ENCODE data around the gene KCNK7. TPM values are rescaled to one million over a fixed set of nuclear protein-coding genes. Genes with fewer than 3 reads are reported as not detected.

The KCNK7 gene
- total RNA-seq, 1 experiment from 2014 or later: 1.8 TPM

DNA sequence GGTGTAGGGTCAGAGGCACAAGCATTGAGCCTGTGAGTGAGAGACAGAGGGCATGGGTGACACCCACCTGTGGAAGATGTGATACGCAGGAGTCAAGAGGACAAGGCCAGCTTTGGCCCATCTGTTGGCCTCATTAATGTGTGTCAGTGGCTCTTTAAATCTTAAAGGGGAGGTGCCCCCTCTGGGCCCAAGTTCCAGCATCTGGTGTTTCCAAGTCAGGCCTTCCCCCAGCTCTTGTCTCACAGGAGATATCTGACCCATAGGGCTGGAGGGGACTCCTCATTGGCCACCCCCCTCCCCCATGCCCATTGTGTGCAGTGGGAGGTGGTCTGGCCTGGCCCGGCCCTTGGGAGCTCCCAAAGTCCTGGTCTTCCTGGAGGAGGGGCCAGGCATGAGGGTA lies 8.9 kb downstream of the KCNK7 start:
- Histone ChIP-seq H3K4ac (ENCODE audit: low read depth, low read length) (no peak overlapping the region), H3K9me3 (ENCODE audit: control insufficient read depth, low read depth, low read length) (no peaks in the 10 kb centered on the region), H3K27ac (ENCODE audit: insufficient read length, low read depth, low read length) (no peak overlapping the region), H2BK15ac (ENCODE audit: low read depth, low read length) (no peak overlapping the region), H3K4me2 (ENCODE audit: insufficient read depth, insufficient read length, low read length) (no peak overlapping the region), H2BK120ac (ENCODE audit: low read depth, low read length, poor library complexity, severe bottlenecking) (no peak overlapping the region), H3K23me2 (ENCODE audit: insufficient read length, low read depth, low read length, poor library complexity, severe bottlenecking) (no peaks in the 10 kb centered on the region), H4K8ac (replicated peaks; ENCODE audit: insufficient read length, low read depth, low read length) (no peak overlapping the region), H3K79me2 (ENCODE audit: insufficient read depth, low read length) (no peaks in the 10 kb centered on the region), H2BK12ac (ENCODE audit: insufficient read length, low read depth, low read length) (no peak overlapping the region), H2BK20ac (ENCODE audit: low read depth, low read length, poor library complexity, severe bottlenecking) (no peak overlapping the region), H4K91ac (ENCODE audit: insufficient read length, low read depth, low read length) (no peak overlapping the region), H2AK5ac (ENCODE audit: insufficient read length, low read length) (no peak overlapping the region), H4K20me1 (ENCODE audit: control insufficient read depth, insufficient read depth, insufficient read length) (no peaks in the 10 kb centered on the region), H3K18ac (ENCODE audit: insufficient read length, low read depth, low read length) (no peak overlapping the region), H2BK5ac (ENCODE audit: insufficient read length, low read length) (no peak overlapping the region), H2AFZ (ENCODE audit: low read length) (no peak overlapping the region), H3K56ac (ENCODE audit: insufficient read length, low read depth, low read length) (no peak overlapping the region), H3K14ac (ENCODE audit: insufficient read depth, low read length) (no peak overlapping the region), H3K27me3 (ENCODE audit: insufficient read depth, low read length) (no peaks in the 10 kb centered on the region; the same call in 1 of the 2 replicates), H4K5ac (ENCODE audit: insufficient read length, low read depth, low read length) (no peak overlapping the region), H3K79me1 (ENCODE audit: insufficient read depth, low read depth, low read length, poor library complexity, severe bottlenecking) (no peaks in the 10 kb centered on the region), H3T11ph (ENCODE audit: low read length) (no peak overlapping the region), H3K4me1 (ENCODE audit: insufficient read depth, low read length) (no peaks in the 10 kb centered on the region), H3K9ac (ENCODE audit: extremely low read depth, insufficient read length, low read length) (no peak overlapping the region), H3K23ac (ENCODE audit: insufficient read length, low read depth, low read length) (no peak overlapping the region)
- peak overlapping the region in 1 of 2 experiments; percentile 34; a peak in 1 of 5 replicates for H3K4me3 Mint-ChIP-seq
- DNase-seq: peak; percentile 67
- peaks cover 0 to 4% (median 3%) of the 10 kb centered on the region in 3 experiments; a peak in 3 of 7 replicates for H3K36me3 Mint-ChIP-seq (ENCODE audit: insufficient read depth in 1 of 3, low read depth in 3 of 3)
- WGBS (ENCODE audit: extremely low coverage, insufficient read length, low lambda C conversion rate): no CpG with 5 or more reads among the region's 2 CpGs
- TF ChIP-seq CTCF (conservative IDR thresholded peaks at IDR 0.05): no peak
- H3K27me3 Mint-ChIP-seq (ENCODE audit: low read depth): peaks cover 21% of the 10 kb centered on the region
- peaks cover 3 to 33% of the 10 kb centered on the region in 2 experiments for H3K4me1 Mint-ChIP-seq
- no peaks in the 10 kb centered on the region for H3K9me3 Mint-ChIP-seq
- 0 out of 7 replicates have a peak overlapping the region, but pooled peaks of 1 of the 3 experiments have one; percentile 57 for H3K27ac Mint-ChIP-seq
